PC-3 (cell line): Measurements from ENCODE around the gene ZNF576. TPM values are rescaled to one million over a fixed set of nuclear protein-coding genes. Genes with fewer than 3 reads are reported as not detected.

Experiments
- ATAC-seq: fragments of 200-7000 bp; cut with Tn5 transposase; 2 replicates; pipeline ENCODE4 v1.9.1; 2020; ENCODE audit warnings: mild to moderate bottlenecking, moderate library complexity
- BruUV-seq: library from RNA; stranded (reverse); fragments of 400-500 nt; replicated peaks from 2 replicates; lab custom pipeline; 2021; lab: Mats Ljungman, UMichigan
- CTCF ChIA-PET: fragments of 300-600 bp; sonication (Branson Sonifier 250); formaldehyde crosslinking; loops from one replicate; lab custom pipeline; 2022; ENCODE audit warnings: antibody characterized with exemption; lab: Charles Lee
- POLR2A ChIA-PET: fragments of 300-600 bp; sonication (Branson Sonifier 250); formaldehyde crosslinking; loops from one replicate; lab custom pipeline; 2022; ENCODE audit warnings: antibody characterized with exemption; ENCODE audit not compliant: unreplicated experiment; lab: Charles Lee
- DNase-seq: peaks from one replicate; pipeline ENCODE4 v3.0.0-alpha.2; 2015
- H2AFZ ChIP-seq: fragments of 300-600 bp; sonication (generic); 2 replicates; pipeline ENCODE4 v1.6.0; 2016; ENCODE audit warnings: antibody characterized with exemption, low read length
- H3F3A ChIP-seq: fragments of 300-600 bp; sonication (generic); one replicate; pipeline ENCODE4 v1.6.0; 2017; ENCODE audit warnings: antibody characterized with exemption, low read length, control low read depth, mild to moderate bottlenecking; ENCODE audit not compliant: unreplicated experiment
- H3K27ac ChIP-seq: fragments of 300-600 bp; sonication (generic); 2 replicates; pipeline ENCODE4 v1.5.1; 2016; ENCODE audit warnings: mild to moderate bottlenecking, low read length
- H3K27me3 ChIP-seq: fragments of 300-600 bp; sonication (generic); 2 replicates; pipeline ENCODE4 v1.6.1; 2016; ENCODE audit warnings: low read length, mixed read lengths
- H3K36me3 ChIP-seq: fragments of 300-600 bp; sonication (generic); 2 replicates; pipeline ENCODE4 v1.6.1; 2016; ENCODE audit warnings: low read depth, mixed run types, low read length, mixed read lengths
- H3K4me1 ChIP-seq: fragments of 300-600 bp; sonication (generic); 2 replicates; pipeline ENCODE4 v1.5.1; 2016; ENCODE audit warnings: low read length; ENCODE audit not compliant: insufficient read depth
- H3K4me2 ChIP-seq: fragments of 300-600 bp; sonication (generic); 2 replicates; pipeline ENCODE4 v1.6.0; 2016; ENCODE audit warnings: low read length
- H3K4me3 ChIP-seq: fragments of 300-600 bp; sonication (generic); 2 replicates; pipeline ENCODE4 v1.5.1; 2016; ENCODE audit warnings: mild to moderate bottlenecking, low read length, mixed read lengths
- H3K79me2 ChIP-seq: fragments of 300-600 bp; sonication (generic); 2 replicates; pipeline ENCODE4 v1.6.1; 2017; ENCODE audit warnings: low read length, mixed read lengths
- H3K9ac ChIP-seq: fragments of 300-600 bp; sonication (generic); 2 replicates; pipeline ENCODE4 v1.6.0; 2016; ENCODE audit warnings: mild to moderate bottlenecking, low read length
- H3K9me2 ChIP-seq: fragments of 300-600 bp; sonication (generic); replicated peaks from 2 replicates; pipeline ENCODE4 v1.6.1; 2016; ENCODE audit warnings: mixed run types, low read length, mixed read lengths
- H3K9me3 ChIP-seq: fragments of 300-600 bp; sonication (generic); 2 replicates; pipeline ENCODE4 v1.6.1; 2016; ENCODE audit warnings: low read length, mixed read lengths
- H4K20me1 ChIP-seq: fragments of 300-600 bp; sonication (generic); 2 replicates; pipeline ENCODE4 v1.6.1; 2016; ENCODE audit warnings: low read length, mixed read lengths
- EZH2 ChIP-seq: fragments of 300-600 bp; sonication (generic); IDR thresholded peaks from one replicate; pipeline ENCODE4 v1.6.1; 2017; ENCODE audit warnings: antibody characterized with exemption, mild to moderate bottlenecking, low read length; ENCODE audit not compliant: unreplicated experiment
- EZH2phosphoT487 ChIP-seq: fragments of 300-600 bp; sonication (generic); IDR thresholded peaks from 2 replicates; pipeline ENCODE4 v1.6.1; 2018; ENCODE audit warnings: mild to moderate bottlenecking, antibody characterized with exemption, low read length, borderline replicate concordance
- intact Hi-C: fragments of 100-400 bp; cut with micrococcal nuclease; formaldehyde crosslinking; loops from 2 replicates; pipeline ENCODE4 v1.9.0; 2023
- total RNA-seq: library from RNA; depleted of rRNA; stranded (reverse); fragments of >200 nt; gene quantifications from 2 replicates; pipeline ENCODE4 v1.2.3, GENCODE V29; 2014
- TF ChIP-seq, protein P1 (sequence below): fragments of 300-600 bp; sonication (generic); conservative IDR thresholded peaks from 2 replicates; pipeline ENCODE4 v1.5.1; 2017; ENCODE audit warnings: antibody characterized with exemption, low read depth, mild to moderate bottlenecking, low read length

The ZNF576 gene
- total RNA-seq, 1 experiment from 2014 or later: 14.7 TPM

DNA sequence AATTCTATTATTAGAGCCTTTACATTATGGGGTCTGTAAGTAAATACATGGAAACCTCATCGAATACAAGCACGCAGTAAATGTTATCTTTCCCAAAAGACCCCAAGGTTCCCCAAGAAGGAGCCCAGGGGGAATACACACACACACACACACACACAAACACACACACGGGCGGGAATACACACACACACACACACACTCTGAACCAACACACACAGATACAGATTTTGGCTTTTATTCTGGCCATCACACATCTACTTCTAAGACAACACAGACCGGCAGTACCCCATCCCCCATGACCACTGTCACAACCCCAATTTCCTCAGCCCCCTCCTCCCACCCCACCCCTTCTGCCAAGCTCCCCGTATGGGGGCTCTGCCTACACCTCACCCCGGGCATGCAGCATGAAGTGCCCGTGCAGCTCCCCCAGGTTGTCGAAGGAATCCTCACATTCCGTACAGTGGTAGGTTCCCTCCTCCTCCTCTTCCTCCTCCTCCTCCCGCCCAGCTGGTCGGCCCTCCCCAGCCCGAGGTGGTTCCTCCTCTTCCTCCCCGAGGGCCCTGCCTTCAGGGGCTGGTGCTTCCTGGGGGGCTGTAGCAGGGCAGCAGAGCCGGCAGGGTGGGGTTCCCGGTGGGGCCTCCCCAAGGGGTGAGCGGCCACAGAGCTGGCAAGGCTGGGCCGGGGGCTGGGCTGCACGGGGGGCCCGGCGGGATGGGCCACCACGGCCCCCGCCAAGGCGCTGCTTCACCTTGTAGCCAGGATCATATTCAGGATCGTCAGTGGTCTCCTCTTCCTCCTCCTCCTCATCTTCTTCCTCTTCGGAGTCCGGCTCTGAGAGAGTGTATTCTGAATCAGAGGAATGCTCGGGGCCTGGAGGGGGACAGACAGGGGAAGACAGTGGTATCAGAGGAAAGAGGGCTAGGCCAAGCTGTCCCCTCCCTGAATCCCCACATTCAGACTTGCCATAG, 11.1 kb downstream of the ZNF576 start:
- ChIA-PET POLR2A (no interaction called here), CTCF (no interaction called here)
- Histone ChIP-seq H3K36me3 (no peaks in the 10 kb centered on the region), H4K20me1 (no peaks in the 10 kb centered on the region), H3K4me1 (no peaks in the 10 kb centered on the region), H2AFZ (no peak overlapping the region), H3F3A (no peaks in the 10 kb centered on the region), H3K9me3 (no peaks in the 10 kb centered on the region), H3K4me3 (no peak overlapping the region), H3K79me2 (no peaks in the 10 kb centered on the region), H3K27ac (no peak overlapping the region), H3K9ac (no peak overlapping the region), H3K9me2 (no peaks in the 10 kb centered on the region), H3K4me2 (no peak overlapping the region), H3K27me3 (no peaks in the 10 kb centered on the region)
- no peak for DNase-seq
- no peak for TF ChIP-seq EZH2
- TF ChIP-seq, protein P1, sequence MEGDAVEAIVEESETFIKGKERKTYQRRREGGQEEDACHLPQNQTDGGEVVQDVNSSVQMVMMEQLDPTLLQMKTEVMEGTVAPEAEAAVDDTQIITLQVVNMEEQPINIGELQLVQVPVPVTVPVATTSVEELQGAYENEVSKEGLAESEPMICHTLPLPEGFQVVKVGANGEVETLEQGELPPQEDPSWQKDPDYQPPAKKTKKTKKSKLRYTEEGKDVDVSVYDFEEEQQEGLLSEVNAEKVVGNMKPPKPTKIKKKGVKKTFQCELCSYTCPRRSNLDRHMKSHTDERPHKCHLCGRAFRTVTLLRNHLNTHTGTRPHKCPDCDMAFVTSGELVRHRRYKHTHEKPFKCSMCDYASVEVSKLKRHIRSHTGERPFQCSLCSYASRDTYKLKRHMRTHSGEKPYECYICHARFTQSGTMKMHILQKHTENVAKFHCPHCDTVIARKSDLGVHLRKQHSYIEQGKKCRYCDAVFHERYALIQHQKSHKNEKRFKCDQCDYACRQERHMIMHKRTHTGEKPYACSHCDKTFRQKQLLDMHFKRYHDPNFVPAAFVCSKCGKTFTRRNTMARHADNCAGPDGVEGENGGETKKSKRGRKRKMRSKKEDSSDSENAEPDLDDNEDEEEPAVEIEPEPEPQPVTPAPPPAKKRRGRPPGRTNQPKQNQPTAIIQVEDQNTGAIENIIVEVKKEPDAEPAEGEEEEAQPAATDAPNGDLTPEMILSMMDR: no peak
- no peak for TF ChIP-seq EZH2phosphoT487
- BruUV-seq: no TSS peak
- no peak for ATAC-seq
- intact Hi-C loops: no loop called here

GRCh38 chr19:43609872-43610271, 13.5 kb downstream of the ZNF576 start:
- no TSS peak for BruUV-seq
- Histone ChIP-seq H3F3A (no peaks in the 10 kb centered on the region), H2AFZ (no peak overlapping the region), H3K27me3 (no peaks in the 10 kb centered on the region), H3K9me3 (no peaks in the 10 kb centered on the region), H3K9ac (no peak overlapping the region), H3K79me2 (no peaks in the 10 kb centered on the region), H3K27ac (no peak overlapping the region), H3K4me1 (no peaks in the 10 kb centered on the region), H3K4me2 (no peak overlapping the region), H3K4me3 (no peak overlapping the region), H3K36me3 (no peaks in the 10 kb centered on the region; the same call in 1 of the 2 replicates), H3K9me2 (no peaks in the 10 kb centered on the region), H4K20me1 (no peaks in the 10 kb centered on the region)
- TF ChIP-seq, protein P1: no peak
- no peak for TF ChIP-seq EZH2phosphoT487
- TF ChIP-seq EZH2: no peak
- ChIA-PET CTCF (no interaction called here), POLR2A (no interaction called here)
- no peak for DNase-seq
- ATAC-seq: no peak
- intact Hi-C loops: no loop called here

DNA sequence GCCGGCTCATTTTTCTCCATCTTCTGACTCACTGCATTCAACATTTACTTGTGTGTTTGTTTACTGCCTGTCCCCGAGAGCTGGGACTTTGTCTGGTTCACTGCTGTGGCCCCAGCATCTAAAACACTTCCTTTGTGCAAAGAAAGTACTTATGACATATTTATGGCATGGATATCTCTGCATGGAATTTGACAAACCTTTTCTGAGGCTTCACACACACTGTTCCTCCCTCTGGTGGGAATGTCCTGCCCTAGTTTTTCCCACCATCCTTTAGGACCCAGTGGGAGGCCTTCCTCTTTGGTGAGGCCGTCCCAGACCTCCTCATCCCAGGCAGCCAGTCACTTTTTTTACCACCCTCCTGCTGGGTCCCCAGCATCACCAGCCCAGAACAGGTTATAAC, 14.1 kb downstream of the ZNF576 start:
- ATAC-seq (no peak), DNase-seq (no peak)
- no peak overlapping the region for H3K27ac ChIP-seq
- no TSS peak for BruUV-seq
- no peaks in the 10 kb centered on the region for H3K9me2 ChIP-seq
- no peaks in the 10 kb centered on the region for H3K27me3 ChIP-seq
- H3K4me3 ChIP-seq: no peak overlapping the region
- H3K79me2 ChIP-seq: no peaks in the 10 kb centered on the region
- intact Hi-C loops: no loop called here
- POLR2A ChIA-PET: no interaction called here
- no peak for TF ChIP-seq EZH2
- TF ChIP-seq EZH2phosphoT487: no peak
- TF ChIP-seq, protein P1: no peak
- no peak overlapping the region for H3K4me2 ChIP-seq
- no peaks in the 10 kb centered on the region for H3K4me1 ChIP-seq
- no peak overlapping the region for H3K9ac ChIP-seq
- no peak overlapping the region for H2AFZ ChIP-seq
- no peaks in the 10 kb centered on the region for H3F3A ChIP-seq
- CTCF ChIA-PET: no interaction called here
- H4K20me1 ChIP-seq: no peaks in the 10 kb centered on the region
- no peaks in the 10 kb centered on the region; the same call in 1 of the 2 replicates for H3K36me3 ChIP-seq
- H3K9me3 ChIP-seq: no peaks in the 10 kb centered on the region
